Activated CD4-positive, alpha-beta T cell treated with anti-CD3 and anti-CD28 coated beads for 36 hours (primary cell): Measurements from ENCODE around the gene UQCRHL. TPM values are rescaled to one million over a fixed set of nuclear protein-coding genes. Genes with fewer than 3 reads are reported as not detected.
"Not testable (repeated sequence)": the region's sequence is repeated elsewhere in the genome, so short reads cannot be mapped to it uniquely, and the experiment has no call there.

Experiments
- ATAC-seq: fragments of 200-7000 bp; cut with Tn5 transposase; one replicate; pipeline ENCODE4 v1.10.0; 2021; ENCODE audit warnings: mild to moderate bottlenecking, moderate library complexity
- CTCF ChIA-PET: fragments of 350-600 bp; sonication (Branson Sonifier 250); formaldehyde crosslinking; loops from one replicate; lab custom pipeline; 2021; ENCODE audit warnings: antibody characterized with exemption; lab: Charles Lee
- POLR2A ChIA-PET: fragments of 350-600 bp; sonication (Branson Sonifier 250); formaldehyde crosslinking; loops from one replicate; lab custom pipeline; 2021; ENCODE audit warnings: antibody characterized with exemption, inconsistent platforms; lab: Charles Lee
- DNase-seq: peaks from one replicate; pipeline ENCODE4 v3.0.0-alpha.2; 2020
- H3K27ac Mint-ChIP-seq: one replicate; pipeline ENCODE4 v1.8.0; 2021; ENCODE audit warnings: mixed read lengths
- H3K27me3 Mint-ChIP-seq: one replicate; pipeline ENCODE4 v1.8.0; 2021; ENCODE audit warnings: mixed read lengths
- H3K36me3 Mint-ChIP-seq: one replicate; pipeline ENCODE4 v1.8.0; 2021; ENCODE audit warnings: low read depth, mixed read lengths
- H3K4me1 Mint-ChIP-seq: one replicate; pipeline ENCODE4 v1.8.0; 2021; ENCODE audit warnings: mixed read lengths
- H3K4me3 Mint-ChIP-seq: one replicate; pipeline ENCODE4 v1.8.0; 2021; ENCODE audit warnings: mild to moderate bottlenecking, moderate library complexity, mixed read lengths
- H3K9me3 Mint-ChIP-seq: one replicate; pipeline ENCODE4 v1.8.0; 2021; ENCODE audit warnings: low read depth, mixed read lengths
- intact Hi-C, 2 experiments: fragments of 100-400 bp; cut with DNase I in 1 of 2; cut with micrococcal nuclease in 1 of 2; formaldehyde crosslinking; loops; one replicate each; pipeline versions ENCODE4 v1.14.2 to v1.15.1; 2022 to 2024; cut with DNase I, micrococcal nuclease
- total RNA-seq, 2 experiments: library from RNA; stranded (reverse); gene quantifications; one replicate each; pipeline ENCODE4 v1.2.3, GENCODE V29; 2021

The UQCRHL gene
- total RNA-seq, 2 experiments from 2014 or later = 1.4 to 1.9 TPM

- H3K4me1 Mint-ChIP-seq = peaks cover 25% of the 10 kb centered on the region
- H3K27me3 Mint-ChIP-seq = no peaks in the 10 kb centered on the region
- intact Hi-C loops = loop anchor here (1.0 to 5.0 kb wide), 11 partner anchors 12 to 532 kb away; partner anchors contain the start of genes SPEN (in 2 of the 2), CASP9 (in 1 of the 2), CPLANE2 (in 1 of the 2) and DDI2 (in 1 of the 2)
- DNase-seq = no peak
- peak; percentile 7 for ATAC-seq
- peak overlapping the region; percentile 90 for H3K4me3 Mint-ChIP-seq
- ChIA-PET POLR2A (interaction anchor here (0.6 to 1.6 kb wide), 6 partner anchors 9 to 141 kb away, joined by 4 to 9 read pairs (median 7); partner anchors contain the start of gene SPEN), CTCF (no interaction called here)
- H3K27ac Mint-ChIP-seq = peak overlapping the region; percentile 98
- no peaks in the 10 kb centered on the region for H3K9me3 Mint-ChIP-seq
- peaks cover 7% of the 10 kb centered on the region for H3K36me3 Mint-ChIP-seq
Measured at GRCh38 chr1:15835205-15835740, 27.8 kb upstream of the UQCRHL start.

GRCh38 chr1:15834406-15835204 is 27.2 kb upstream of the UQCRHL start:
- H3K9me3 Mint-ChIP-seq = no peaks in the 10 kb centered on the region
- peaks cover 30% of the 10 kb centered on the region for H3K4me1 Mint-ChIP-seq
- ATAC-seq (peak; percentile 58), DNase-seq (peak; percentile 94)
- peak overlapping the region; percentile 90 for H3K4me3 Mint-ChIP-seq
- ChIA-PET CTCF (interaction anchor here (0.9 to 2.8 kb wide), 6 partner anchors 13 to 113 kb away, joined by 3 to 14 read pairs (median 7); partner anchors contain the start of gene SPEN), POLR2A (interaction anchor here (0.5 to 4.1 kb wide), 9 partner anchors 9 to 216 kb away, joined by 4 to 71 read pairs (median 7); partner anchors contain the start of genes SPEN and ZBTB17)
- intact Hi-C loops = loop anchor here (1.0 to 5.0 kb wide), 14 partner anchors 13 to 533 kb away; partner anchors contain the start of genes DDI2 (in 2 of the 2), SPEN (in 2 of the 2), CASP9 (in 1 of the 2) and CPLANE2 (in 1 of the 2)
- peaks cover 7% of the 10 kb centered on the region for H3K36me3 Mint-ChIP-seq
- H3K27me3 Mint-ChIP-seq = no peaks in the 10 kb centered on the region
- H3K27ac Mint-ChIP-seq = peak overlapping the region; percentile 98

GRCh38 chr1:15833842-15834405 is 26.5 kb upstream of the UQCRHL start:
- peaks cover 7% of the 10 kb centered on the region for H3K36me3 Mint-ChIP-seq
- peaks cover 30% of the 10 kb centered on the region for H3K4me1 Mint-ChIP-seq
- DNase-seq (no peak), ATAC-seq (no peak)
- intact Hi-C loops = loop anchor here (1.0 to 2.0 kb wide), 5 partner anchors 85 to 217 kb away; partner anchors contain the start of genes DDI2 (in 1 of the 2) and ZBTB17 (in 1 of the 2)
- H3K4me3 Mint-ChIP-seq = peak overlapping the region; percentile 90
- peak overlapping the region; percentile 98 for H3K27ac Mint-ChIP-seq
- ChIA-PET POLR2A (interaction anchor here (0.5 to 4.1 kb wide), 12 partner anchors 10 to 215 kb away, joined by 3 to 71 read pairs (median 7); partner anchors contain the start of genes SPEN and ZBTB17), CTCF (interaction anchor here (0.6 to 2.8 kb wide), 12 partner anchors 8 to 356 kb away, joined by 3 to 14 read pairs (median 4); partner anchors contain the start of gene SPEN)
- no peaks in the 10 kb centered on the region for H3K27me3 Mint-ChIP-seq
- no peaks in the 10 kb centered on the region for H3K9me3 Mint-ChIP-seq

- Mint-ChIP-seq H3K27me3 (no peaks in the 10 kb centered on the region), H3K4me3 (peak overlapping the region; percentile 90), H3K4me1 (peaks cover 30% of the 10 kb centered on the region), H3K27ac (peak overlapping the region; percentile 98), H3K9me3 (no peaks in the 10 kb centered on the region), H3K36me3 (peaks cover 7% of the 10 kb centered on the region)
- POLR2A ChIA-PET = interaction anchor here (0.6 to 4.1 kb wide), 10 partner anchors 11 to 215 kb away, joined by 3 to 71 read pairs (median 5); partner anchors contain the start of genes SPEN and ZBTB17
- peak; percentile 74 for DNase-seq
- CTCF ChIA-PET = interaction anchor here (0.6 to 2.8 kb wide), 12 partner anchors 9 to 357 kb away, joined by 3 to 14 read pairs (median 4); partner anchors contain the start of gene SPEN
- no peak for ATAC-seq
- intact Hi-C loops = no loop called here
Measured at GRCh38 chr1:15833069-15833679, 25.7 kb upstream of the UQCRHL start.

- Mint-ChIP-seq H3K9me3 (no peaks in the 10 kb centered on the region), H3K27ac (no peak overlapping the region), H3K27me3 (no peaks in the 10 kb centered on the region), H3K4me3 (no peak overlapping the region), H3K4me1 (peaks cover 22% of the 10 kb centered on the region), H3K36me3 (peaks cover 7% of the 10 kb centered on the region)
- intact Hi-C loops = no loop called here
- ChIA-PET POLR2A (no interaction called here), CTCF (no interaction called here)
- DNase-seq (no peak), ATAC-seq (no peak)
Measured at GRCh38 chr1:15830258-15830657, 22.8 kb upstream of the UQCRHL start.

- H3K27ac Mint-ChIP-seq, H3K4me3 Mint-ChIP-seq, DNase-seq, POLR2A ChIA-PET, ATAC-seq, H3K27me3 Mint-ChIP-seq, intact Hi-C loops, H3K36me3 Mint-ChIP-seq, H3K9me3 Mint-ChIP-seq: not testable (repeated sequence)
- CTCF ChIA-PET = interaction anchor here (0.8 kb wide), 1 partner anchor 8 kb away, joined by 3 read pairs; no protein-coding TSS in a partner anchor
- peaks cover 22% of the 10 kb centered on the region for H3K4me1 Mint-ChIP-seq
Measured at GRCh38 chr1:15828931-15829330, 21.5 kb upstream of the UQCRHL start.

GRCh38 chr1:15827567-15827966 is 20.1 kb upstream of the UQCRHL start:
- H3K27me3 Mint-ChIP-seq, H3K9me3 Mint-ChIP-seq, ATAC-seq, H3K4me3 Mint-ChIP-seq, H3K36me3 Mint-ChIP-seq, H3K27ac Mint-ChIP-seq, DNase-seq, intact Hi-C loops: not testable (repeated sequence)
- ChIA-PET CTCF (interaction anchor here (1.4 kb wide), 1 partner anchor 13 kb away, joined by 4 read pairs; no protein-coding TSS in a partner anchor), POLR2A (interaction anchor here (0.6 kb wide), 1 partner anchor 130 kb away, joined by 3 read pairs; no protein-coding TSS in a partner anchor)
- peaks cover 14% of the 10 kb centered on the region for H3K4me1 Mint-ChIP-seq

- H3K9me3 Mint-ChIP-seq = no peaks in the 10 kb centered on the region
- H3K4me3 Mint-ChIP-seq = no peak overlapping the region
- no peaks in the 10 kb centered on the region for H3K27me3 Mint-ChIP-seq
- CTCF ChIA-PET = interaction anchor here (1.4 kb wide), 1 partner anchor 12 kb away, joined by 4 read pairs; no protein-coding TSS in a partner anchor
- ATAC-seq (no peak), DNase-seq (no peak)
- peaks cover 13% of the 10 kb centered on the region for H3K4me1 Mint-ChIP-seq
- peaks cover 4% of the 10 kb centered on the region for H3K36me3 Mint-ChIP-seq
- no peak overlapping the region for H3K27ac Mint-ChIP-seq
- intact Hi-C loops = no loop called here
- POLR2A ChIA-PET = interaction anchor here (0.6 kb wide), 1 partner anchor 131 kb away, joined by 3 read pairs; no protein-coding TSS in a partner anchor
Measured at GRCh38 chr1:15826810-15827507, 19.5 kb upstream of the UQCRHL start.

- Mint-ChIP-seq H3K9me3 (no peaks in the 10 kb centered on the region), H3K36me3 (no peaks in the 10 kb centered on the region), H3K4me3 (no peak overlapping the region), H3K27ac (no peak overlapping the region), H3K4me1 (peaks cover 7% of the 10 kb centered on the region), H3K27me3 (no peaks in the 10 kb centered on the region)
- CTCF ChIA-PET = interaction anchor here (2.1 kb wide), 1 partner anchor 11 kb away, joined by 18 read pairs; no protein-coding TSS in a partner anchor
- POLR2A ChIA-PET = no interaction called here
- DNase-seq (no peak), ATAC-seq (no peak)
- intact Hi-C loops = no loop called here
Measured at GRCh38 chr1:15825800-15826199, 18.4 kb upstream of the UQCRHL start.

- POLR2A ChIA-PET = no interaction called here
Measured at GRCh38 chr1:15820478-15820877, 13.0 kb upstream of the UQCRHL start.

More at GRCh38 chr1:15820478-15820877, 13.0 kb upstream of the UQCRHL start:
- Mint-ChIP-seq H3K4me1 (peaks cover 6% of the 10 kb centered on the region), H3K9me3 (no peaks in the 10 kb centered on the region), H3K27ac (no peak overlapping the region), H3K27me3 (no peaks in the 10 kb centered on the region), H3K36me3 (no peaks in the 10 kb centered on the region), H3K4me3 (no peak overlapping the region)
- intact Hi-C loops = no loop called here
- DNase-seq (no peak), ATAC-seq (no peak)
- CTCF ChIA-PET = interaction anchor here (1.3 kb wide), 1 partner anchor 9 kb away, joined by 3 read pairs; no protein-coding TSS in a partner anchor
